GM19193 (cell line): ENCODE measurements around the gene FNTB.

Source experiments
- POLR2A ChIP-seq: IDR thresholded peaks from 4 replicates; pipeline ENCODE4 v1.6.1; 2011; ENCODE audit not compliant: insufficient read depth, insufficient read length; ENCODE audit errors: extremely low read depth

FNTB gene

GRCh38 chr14:65070471-65070976 lies 83.8 kb downstream of the FNTB start:
- no peak for TF ChIP-seq POLR2A

- TF ChIP-seq POLR2A: no peak
Observed at GRCh38 chr14:65071544-65071943, 84.8 kb downstream of the FNTB start.

- no peak for TF ChIP-seq POLR2A
Observed at GRCh38 chr14:65072256-65072655, 85.6 kb downstream of the FNTB start.

GRCh38 chr14:65072937-65073336 lies 86.2 kb downstream of the FNTB start:
- TF ChIP-seq POLR2A: no peak

- TF ChIP-seq POLR2A: no peak
Observed at GRCh38 chr14:65073605-65074201, 87.0 kb downstream of the FNTB start.

- no peak for TF ChIP-seq POLR2A
Observed at GRCh38 chr14:65074449-65075150, 87.9 kb downstream of the FNTB start.

GRCh38 chr14:65075628-65076325 lies 89.1 kb downstream of the FNTB start:
- no peak for TF ChIP-seq POLR2A

GRCh38 chr14:65077318-65077717 lies 90.6 kb downstream of the FNTB start:
- TF ChIP-seq POLR2A: no peak

- TF ChIP-seq POLR2A: no peak
Observed at GRCh38 chr14:65079201-65079600, 92.5 kb downstream of the FNTB start.

- no peak for TF ChIP-seq POLR2A
Observed at GRCh38 chr14:65079768-65080167, 93.1 kb downstream of the FNTB start.

GRCh38 chr14:65080960-65081747 lies 94.5 kb downstream of the FNTB start:
- no peak for TF ChIP-seq POLR2A

GRCh38 chr14:65082930-65083329 lies 96.2 kb downstream of the FNTB start:
- no peak for TF ChIP-seq POLR2A

GRCh38 chr14:65084554-65085505 lies 98.1 kb downstream of the FNTB start:
- no peak for TF ChIP-seq POLR2A

- no peak for TF ChIP-seq POLR2A
Observed at GRCh38 chr14:65092349-65092748, 105.7 kb downstream of the FNTB start.
